Progenitor cell of endocrine pancreas (in vitro differentiated cells): ENCODE measurements around the gene SLCO1B1. TPM values are rescaled to one million over a fixed set of nuclear protein-coding genes. Genes with fewer than 3 reads are reported as not detected.
"Not testable (repeated sequence)": the region's sequence is repeated elsewhere in the genome, so short reads cannot be mapped to it uniquely, and the experiment has no call there.

Experiments used
- DNase-seq: peaks from one replicate; pipeline ENCODE4 v3.0.0; 2021; ENCODE audit warnings: low spot score; ENCODE audit not compliant: unreplicated experiment
- H3K27ac Mint-ChIP-seq: 2 replicates; pipeline ENCODE4 v1.8.0; 2021; ENCODE audit warnings: mild to moderate bottlenecking, moderate library complexity, mixed read lengths
- H3K27me3 Mint-ChIP-seq: 2 replicates; pipeline ENCODE4 v1.8.0; 2021; ENCODE audit warnings: mixed read lengths
- H3K36me3 Mint-ChIP-seq: 2 replicates; pipeline ENCODE4 v1.8.0; 2022; ENCODE audit warnings: mixed read lengths; ENCODE audit not compliant: insufficient read depth
- H3K4me1 Mint-ChIP-seq: 2 replicates; pipeline ENCODE4 v1.8.0; 2021; ENCODE audit warnings: low read depth, mixed read lengths
- H3K4me3 Mint-ChIP-seq: 2 replicates; pipeline ENCODE4 v1.8.0; 2021; ENCODE audit warnings: low read depth, mild to moderate bottlenecking, moderate library complexity, mixed read lengths
- H3K9me3 Mint-ChIP-seq: 2 replicates; pipeline ENCODE4 v1.8.0; 2021; ENCODE audit warnings: low read depth, mixed read lengths
- CTCF ChIP-seq: fragments of 200-600 bp; sonication (generic); IDR thresholded peaks from one replicate; pipeline ENCODE4 v1.5.0; 2021; ENCODE audit warnings: antibody characterized with exemption, mild to moderate bottlenecking; ENCODE audit not compliant: unreplicated experiment
- total RNA-seq: library from RNA; stranded (reverse); gene quantifications from 2 replicates; pipeline ENCODE4 v1.2.1, GENCODE V29; 2021

The SLCO1B1 gene
- total RNA-seq, 1 donor from 2014 or later: 0.17 TPM

GRCh38 chr12:21183721-21184275 lies 52.8 kb downstream of the SLCO1B1 start:
- Mint-ChIP-seq H3K27ac (no peak overlapping the region), H3K36me3 (no peaks in the 10 kb centered on the region), H3K27me3 (no peaks in the 10 kb centered on the region), H3K4me1 (no peaks in the 10 kb centered on the region), H3K9me3 (peaks cover 5% of the 10 kb centered on the region), H3K4me3 (no peak overlapping the region)
- no peak for TF ChIP-seq CTCF
- DNase-seq: no peak

- Mint-ChIP-seq H3K4me1 (peaks cover 2% of the 10 kb centered on the region), H3K27ac (no peak overlapping the region), H3K9me3 (peaks cover 13% of the 10 kb centered on the region), H3K4me3 (no peak overlapping the region), H3K36me3 (no peaks in the 10 kb centered on the region), H3K27me3 (no peaks in the 10 kb centered on the region)
- no peak for TF ChIP-seq CTCF
- DNase-seq: no peak
Measured at GRCh38 chr12:21190016-21190415, 59.0 kb downstream of the SLCO1B1 start.

GRCh38 chr12:21214433-21214832 lies 83.4 kb downstream of the SLCO1B1 start:
- H3K4me1 Mint-ChIP-seq, H3K36me3 Mint-ChIP-seq, DNase-seq, H3K27me3 Mint-ChIP-seq: not testable (repeated sequence)
- peaks cover 13% of the 10 kb centered on the region for H3K9me3 Mint-ChIP-seq
- H3K4me3 Mint-ChIP-seq: peak overlapping the region; percentile 90
- H3K27ac Mint-ChIP-seq: peak overlapping the region; percentile 98

- peaks cover 6% of the 10 kb centered on the region for H3K36me3 Mint-ChIP-seq
- H3K4me3 Mint-ChIP-seq: no peak overlapping the region
- no peaks in the 10 kb centered on the region for H3K27me3 Mint-ChIP-seq
- H3K9me3 Mint-ChIP-seq: peaks cover 11% of the 10 kb centered on the region
- no peak for DNase-seq
- peaks cover 6% of the 10 kb centered on the region for H3K4me1 Mint-ChIP-seq
- H3K27ac Mint-ChIP-seq: no peak overlapping the region
- TF ChIP-seq CTCF: no peak
Measured at GRCh38 chr12:21219206-21219605, 88.2 kb downstream of the SLCO1B1 start.

GRCh38 chr12:21220266-21220665 lies 89.3 kb downstream of the SLCO1B1 start:
- no peaks in the 10 kb centered on the region for H3K27me3 Mint-ChIP-seq
- no peak overlapping the region for H3K27ac Mint-ChIP-seq
- peaks cover 1% of the 10 kb centered on the region for H3K36me3 Mint-ChIP-seq
- H3K4me1 Mint-ChIP-seq: peaks cover 2% of the 10 kb centered on the region
- no peak overlapping the region for H3K4me3 Mint-ChIP-seq
- no peak for DNase-seq
- no peak for TF ChIP-seq CTCF
- peaks cover 5% of the 10 kb centered on the region for H3K9me3 Mint-ChIP-seq

- Mint-ChIP-seq H3K4me3 (no peak overlapping the region), H3K27me3 (no peaks in the 10 kb centered on the region), H3K36me3 (no peaks in the 10 kb centered on the region), H3K27ac (no peak overlapping the region), H3K9me3 (no peaks in the 10 kb centered on the region), H3K4me1 (peaks cover 2% of the 10 kb centered on the region)
- TF ChIP-seq CTCF: no peak
- DNase-seq: no peak
Measured at GRCh38 chr12:21221072-21221471, 90.1 kb downstream of the SLCO1B1 start.
